IgD-negative memory B cell (primary cell): ENCODE results near the gene JAG2. TPM values are rescaled to one million over a fixed set of nuclear protein-coding genes. Genes with fewer than 3 reads are reported as not detected.

Source experiments
- H3K27ac Mint-ChIP-seq, 3 donors: one replicate each; pipeline ENCODE4 v1.8.0; 2020 to 2022; ENCODE audit warnings: mild to moderate bottlenecking in 3 of 3, mixed read lengths in 3 of 3, moderate library complexity in 1 of 3
- H3K27me3 Mint-ChIP-seq: one replicate; pipeline ENCODE4 v1.8.0; 2021; ENCODE audit warnings: mixed read lengths
- H3K36me3 Mint-ChIP-seq: one replicate; pipeline ENCODE4 v1.8.0; 2020; ENCODE audit warnings: mild to moderate bottlenecking, mixed read lengths
- H3K4me1 Mint-ChIP-seq, 3 donors: one replicate each; pipeline ENCODE4 v1.8.0; 2020 to 2022; ENCODE audit warnings: mixed read lengths in 3 of 3, mild to moderate bottlenecking in 1 of 3
- H3K4me3 Mint-ChIP-seq, 4 donors: one replicate each; pipeline ENCODE4 v1.8.0; 2020 to 2022; ENCODE audit warnings: mild to moderate bottlenecking in 4 of 4, mixed read lengths in 4 of 4, moderate library complexity in 3 of 4
- H3K9me3 Mint-ChIP-seq, 3 donors: one replicate each; pipeline ENCODE4 v1.8.0; 2020 to 2021; ENCODE audit warnings: mixed read lengths in 3 of 3, mild to moderate bottlenecking in 1 of 3
- polyA plus RNA-seq: library from polyadenylated mRNA; unstranded; fragments of 300-500 nt; fragmentation: Illumina TruSeq; gene quantifications from one replicate; pipeline ENCODE4 v1.2.3, GENCODE V29; 2021

Gene JAG2
- not detected for polyA plus RNA-seq

DNA sequence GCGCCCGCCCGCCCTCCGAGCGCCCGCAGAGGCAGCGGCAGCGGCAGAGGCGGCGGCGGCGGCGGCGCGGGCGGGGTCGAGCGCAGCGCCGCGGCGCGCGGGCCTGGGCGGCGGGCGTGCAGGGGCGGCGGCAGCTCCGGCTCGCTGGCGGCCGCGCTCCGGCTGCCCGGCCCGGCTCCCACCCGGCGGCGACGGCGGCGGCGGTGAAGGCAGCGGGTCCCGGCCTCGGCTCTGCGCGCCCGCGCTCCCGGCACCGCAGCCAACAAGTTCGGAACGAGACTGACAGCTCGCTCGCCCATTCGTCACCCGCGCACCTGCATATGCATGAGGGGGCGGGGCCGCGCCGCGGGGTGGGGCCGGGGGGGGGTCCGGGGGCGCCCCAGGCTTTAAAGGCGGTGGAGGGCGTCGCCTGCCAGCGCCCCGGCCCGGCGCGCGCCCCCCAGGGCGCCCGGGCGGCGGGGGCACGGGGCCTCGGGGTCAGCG is at the start of gene JAG2:
Gene JAG2 (minus strand): TSS at position 281 of the 483 bp plus-strand sequence. CDS start 356 bp downstream, outside the sequence.
- no peak within 1 kb of the TSS for H3K27ac Mint-ChIP-seq
- H3K4me1 Mint-ChIP-seq, result peaks cover 0 to 7% (median 7%) of the 10 kb centered on the region in 3 donors
- no peaks in the 10 kb centered on the region for H3K36me3 Mint-ChIP-seq
- no peaks in the 10 kb centered on the region for H3K9me3 Mint-ChIP-seq
- H3K4me3 Mint-ChIP-seq, result peak within 1 kb of the TSS; percentile 57 to 89 (median 79)
- H3K27me3 Mint-ChIP-seq, result peaks cover 13% of the 10 kb centered on the region

GRCh38 chr14:105217774-105218173 is 49.2 kb upstream of the JAG2 start:
- Mint-ChIP-seq H3K9me3 (no peaks in the 10 kb centered on the region), H3K4me1 (no peaks in the 10 kb centered on the region), H3K36me3 (peaks cover 3% of the 10 kb centered on the region)

GRCh38 chr14:105216490-105217247 is 48.1 kb upstream of the JAG2 start:
- Mint-ChIP-seq H3K4me1 (no peaks in the 10 kb centered on the region), H3K9me3 (no peaks in the 10 kb centered on the region), H3K27ac (no peak overlapping the region), H3K27me3 (no peaks in the 10 kb centered on the region), H3K36me3 (peaks cover 3% of the 10 kb centered on the region), H3K4me3 (no peak overlapping the region)

More at GRCh38 chr14:105217774-105218173, 49.2 kb upstream of the JAG2 start:
- H3K27me3 Mint-ChIP-seq, result no peaks in the 10 kb centered on the region
- H3K4me3 Mint-ChIP-seq, result no peak overlapping the region
- peak overlapping the region in 1 of 3 donors; percentile 53 for H3K27ac Mint-ChIP-seq

DNA sequence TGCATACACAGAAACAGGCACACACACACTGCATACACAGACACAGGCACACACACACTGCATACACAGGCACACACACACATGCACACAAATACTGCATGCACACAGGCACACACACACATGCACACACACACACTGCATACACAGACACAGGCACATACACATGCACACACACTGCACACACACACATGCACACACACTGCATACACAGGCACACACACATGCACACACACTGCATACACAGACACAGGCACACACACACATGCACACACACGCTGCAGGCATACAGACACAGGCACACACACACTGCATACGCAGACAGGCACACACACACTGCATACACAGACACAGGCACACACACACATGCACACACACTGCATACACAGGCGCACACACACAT is 47.0 kb upstream of the JAG2 start:
- Mint-ChIP-seq H3K4me1 (no peaks in the 10 kb centered on the region), H3K9me3 (no peaks in the 10 kb centered on the region), H3K27ac (no peak overlapping the region), H3K27me3 (no peaks in the 10 kb centered on the region), H3K4me3 (no peak overlapping the region), H3K36me3 (peaks cover 3% of the 10 kb centered on the region)

DNA sequence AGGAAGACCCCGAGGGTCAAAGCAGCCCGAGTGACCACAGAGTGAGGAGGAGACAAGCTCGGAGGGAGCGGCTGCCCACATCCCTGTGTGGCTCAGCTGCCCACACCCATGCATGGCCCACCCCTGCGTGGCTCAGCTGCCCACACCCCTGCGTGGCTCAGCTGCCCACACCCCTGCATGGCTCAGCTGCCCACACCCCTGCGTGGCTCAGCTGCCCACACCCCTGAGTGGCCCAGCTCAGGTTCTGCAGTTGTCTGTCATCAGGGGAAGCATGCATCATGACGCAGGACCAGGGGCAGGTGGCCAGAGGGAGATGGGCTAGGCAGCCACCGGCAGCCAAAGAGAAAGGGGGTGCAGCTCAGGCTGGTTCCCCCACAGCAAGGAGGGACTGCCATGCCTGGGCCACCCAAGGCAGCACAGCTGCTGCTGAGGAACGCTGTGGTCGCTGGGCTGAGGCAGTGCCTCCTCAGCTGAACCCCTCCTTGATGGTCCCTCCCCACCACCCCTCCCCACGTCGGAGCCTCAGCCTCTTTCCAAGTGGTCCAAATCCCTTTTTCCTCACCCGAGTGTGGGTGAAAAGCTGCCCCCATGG is 45.8 kb upstream of the JAG2 start:
- peaks cover 4% of the 10 kb centered on the region for H3K36me3 Mint-ChIP-seq
- H3K4me3 Mint-ChIP-seq, result no peak overlapping the region
- H3K27ac Mint-ChIP-seq, result no peak overlapping the region
- H3K4me1 Mint-ChIP-seq, result no peaks in the 10 kb centered on the region
- H3K9me3 Mint-ChIP-seq, result no peaks in the 10 kb centered on the region
- no peaks in the 10 kb centered on the region for H3K27me3 Mint-ChIP-seq

- no peaks in the 10 kb centered on the region for H3K9me3 Mint-ChIP-seq
- peaks cover 0 to 1% (median 0%) of the 10 kb centered on the region in 3 donors for H3K4me1 Mint-ChIP-seq
- peaks cover 4% of the 10 kb centered on the region for H3K36me3 Mint-ChIP-seq
- no peak overlapping the region for H3K4me3 Mint-ChIP-seq
- no peak overlapping the region for H3K27ac Mint-ChIP-seq
- no peaks in the 10 kb centered on the region for H3K27me3 Mint-ChIP-seq
Measured at GRCh38 chr14:105213361-105213760, 44.8 kb upstream of the JAG2 start.

DNA sequence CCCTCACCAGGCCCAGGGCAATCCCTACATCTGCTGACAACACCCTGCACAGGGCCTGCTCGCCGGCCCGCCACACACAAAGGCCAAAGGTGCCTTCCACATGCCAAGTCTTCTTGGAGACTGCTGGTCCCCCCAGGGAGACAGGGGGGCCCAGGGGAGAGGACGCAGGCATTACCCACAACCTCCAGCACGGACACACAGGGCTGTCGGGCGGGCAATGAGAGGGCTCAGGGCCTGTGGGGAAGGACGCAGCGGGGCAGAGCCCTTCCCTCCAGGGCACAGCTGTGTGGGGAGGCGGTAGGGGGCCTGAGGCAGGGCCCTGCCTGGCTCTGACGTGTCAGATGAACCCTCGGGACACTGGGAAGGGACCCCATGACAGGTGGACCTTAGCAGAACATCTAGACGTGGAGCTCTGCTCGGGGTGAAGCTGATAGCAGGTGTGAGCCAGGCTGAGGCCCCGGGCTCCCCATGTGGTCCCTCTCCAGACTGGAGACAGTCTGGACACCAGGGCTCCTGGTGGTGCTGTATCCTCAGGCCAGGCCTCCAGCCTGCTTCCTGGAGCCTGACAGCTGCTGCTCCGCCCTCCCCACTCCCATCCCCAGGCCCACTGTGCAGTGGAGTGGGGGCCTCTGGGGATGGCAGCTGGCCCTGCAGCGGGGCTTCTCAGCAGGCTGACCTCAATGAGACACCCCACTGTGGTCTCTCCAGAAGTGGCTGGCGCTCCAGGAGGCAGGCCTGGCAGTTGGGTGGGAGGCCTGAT is 44.1 kb upstream of the JAG2 start:
- no peaks in the 10 kb centered on the region for H3K9me3 Mint-ChIP-seq
- no peaks in the 10 kb centered on the region for H3K27me3 Mint-ChIP-seq
- H3K4me3 Mint-ChIP-seq, result no peak overlapping the region
- no peak overlapping the region for H3K27ac Mint-ChIP-seq
- H3K36me3 Mint-ChIP-seq, result peaks cover 4% of the 10 kb centered on the region
- H3K4me1 Mint-ChIP-seq, result peaks cover 0 to 1% (median 0%) of the 10 kb centered on the region in 3 donors

- Mint-ChIP-seq H3K27ac (no peak overlapping the region), H3K4me3 (no peak overlapping the region), H3K27me3 (no peaks in the 10 kb centered on the region), H3K36me3 (peaks cover 4% of the 10 kb centered on the region), H3K4me1 (peaks cover 0 to 1% (median 0%) of the 10 kb centered on the region in 3 donors), H3K9me3 (no peaks in the 10 kb centered on the region)
Measured at GRCh38 chr14:105211758-105212089, 43.1 kb upstream of the JAG2 start.

DNA sequence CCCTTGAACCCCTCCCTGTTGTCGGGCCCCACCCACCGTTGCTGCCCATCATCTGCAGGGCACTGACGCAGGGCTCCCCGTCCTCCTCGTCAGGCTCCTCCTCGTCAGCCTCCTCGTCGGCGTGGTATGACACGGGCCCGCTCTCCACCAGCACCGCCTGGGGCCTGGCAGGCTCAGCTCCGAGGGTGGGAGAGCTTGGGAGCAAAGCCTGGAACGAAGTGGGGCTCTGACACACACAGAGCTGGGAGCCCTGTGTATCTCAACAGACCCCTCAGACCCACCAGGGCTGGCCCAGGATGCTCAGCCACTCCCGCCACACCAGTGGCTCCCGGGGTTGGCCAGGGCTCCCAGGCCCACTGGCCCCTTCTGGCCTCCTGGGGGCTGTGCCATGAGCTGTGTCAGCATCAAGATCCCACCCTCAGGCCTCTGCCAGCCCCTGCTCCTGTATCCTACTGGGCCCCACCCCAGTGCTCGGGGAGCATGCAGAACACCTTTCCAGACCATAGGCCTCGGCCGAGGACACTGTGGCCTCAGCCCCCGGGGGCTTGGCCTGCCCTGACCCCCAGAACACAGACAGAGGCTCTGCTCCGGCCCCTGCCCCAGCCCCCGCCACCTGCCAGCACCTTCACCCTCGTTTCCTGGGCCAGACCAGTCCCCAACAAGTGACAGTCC is 42.6 kb upstream of the JAG2 start:
- Mint-ChIP-seq H3K4me3 (no peak overlapping the region), H3K9me3 (no peaks in the 10 kb centered on the region), H3K4me1 (peaks cover 0 to 1% (median 0%) of the 10 kb centered on the region in 3 donors), H3K27me3 (no peaks in the 10 kb centered on the region), H3K36me3 (peaks cover 4% of the 10 kb centered on the region), H3K27ac (no peak overlapping the region)

DNA sequence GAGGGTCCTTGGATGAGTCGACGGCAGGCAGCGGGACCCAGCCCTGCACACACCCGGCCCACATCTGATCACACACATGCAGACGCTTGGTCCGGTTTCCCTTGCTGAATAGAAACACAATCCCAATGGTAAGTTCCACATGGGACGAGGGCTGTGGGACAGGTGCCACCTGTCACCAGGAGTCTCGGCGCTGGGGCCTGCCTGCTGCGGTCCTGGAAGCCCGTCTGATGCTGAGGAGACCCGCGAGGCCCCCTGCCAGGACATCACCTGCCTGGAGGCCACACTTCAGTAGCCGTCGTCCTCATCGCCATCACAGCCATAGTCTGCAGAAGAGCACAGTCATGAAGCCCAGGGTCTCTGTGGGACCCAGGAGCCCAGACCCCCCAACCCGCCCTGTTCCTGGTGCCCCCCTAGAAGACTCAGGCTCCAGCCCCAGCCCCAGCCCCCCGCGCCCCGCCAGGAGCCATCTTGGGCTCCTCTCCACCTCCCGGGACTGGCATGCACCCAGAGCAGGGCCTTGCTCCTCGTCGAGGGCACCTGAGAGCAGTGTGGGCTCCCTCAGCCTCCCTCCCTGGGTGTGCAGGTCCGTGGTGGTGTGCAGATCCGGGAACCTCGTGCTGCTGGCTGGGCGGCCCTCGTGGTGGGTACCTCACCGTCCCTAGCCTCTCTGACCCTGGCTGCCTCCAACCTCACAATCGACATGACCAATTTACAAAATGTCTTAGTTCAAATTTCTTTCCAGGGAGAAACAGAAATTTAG is 41.9 kb upstream of the JAG2 start:
- H3K27ac Mint-ChIP-seq, result no peak overlapping the region
- H3K36me3 Mint-ChIP-seq, result peaks cover 4% of the 10 kb centered on the region
- no peaks in the 10 kb centered on the region for H3K27me3 Mint-ChIP-seq
- no peaks in the 10 kb centered on the region for H3K9me3 Mint-ChIP-seq
- H3K4me3 Mint-ChIP-seq, result peak overlapping the region in 1 of 4 donors; percentile 27
- H3K4me1 Mint-ChIP-seq, result peaks cover 0 to 1% (median 0%) of the 10 kb centered on the region in 3 donors

DNA sequence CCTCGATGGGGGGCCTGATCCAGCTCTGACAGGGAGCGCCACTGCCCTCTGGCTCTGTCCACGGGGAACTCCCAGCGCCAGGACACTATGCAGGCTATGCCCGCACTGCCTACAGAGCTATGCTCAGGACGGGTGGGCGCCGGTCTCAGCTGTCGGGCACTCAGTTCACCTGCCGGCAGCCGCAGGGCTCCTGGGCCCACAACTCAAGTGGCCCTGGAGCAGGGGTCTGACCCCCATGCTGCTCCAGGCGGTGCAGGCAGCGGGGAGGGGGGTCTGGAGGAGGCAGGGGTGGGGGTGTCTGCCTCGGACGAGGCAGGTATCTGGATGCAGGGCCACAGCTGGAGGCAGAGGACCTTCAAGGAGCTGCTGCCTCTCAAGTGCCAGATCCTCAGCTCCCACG is 41.1 kb upstream of the JAG2 start:
- Mint-ChIP-seq H3K27me3 (no peaks in the 10 kb centered on the region), H3K4me1 (peaks cover 0 to 1% (median 0%) of the 10 kb centered on the region in 3 donors)

GRCh38 chr14:105209091-105209490 is 40.5 kb upstream of the JAG2 start:
- Mint-ChIP-seq H3K36me3 (peaks cover 4% of the 10 kb centered on the region), H3K9me3 (no peaks in the 10 kb centered on the region), H3K27me3 (no peaks in the 10 kb centered on the region), H3K4me1 (peaks cover 0 to 3% (median 1%) of the 10 kb centered on the region in 3 donors), H3K27ac (no peak overlapping the region), H3K4me3 (no peak overlapping the region)

More for the DNA sequence above, 41.1 kb upstream of the JAG2 start:
- Mint-ChIP-seq H3K27ac (no peak overlapping the region), H3K9me3 (no peaks in the 10 kb centered on the region), H3K4me3 (no peak overlapping the region), H3K36me3 (peaks cover 4% of the 10 kb centered on the region)

DNA sequence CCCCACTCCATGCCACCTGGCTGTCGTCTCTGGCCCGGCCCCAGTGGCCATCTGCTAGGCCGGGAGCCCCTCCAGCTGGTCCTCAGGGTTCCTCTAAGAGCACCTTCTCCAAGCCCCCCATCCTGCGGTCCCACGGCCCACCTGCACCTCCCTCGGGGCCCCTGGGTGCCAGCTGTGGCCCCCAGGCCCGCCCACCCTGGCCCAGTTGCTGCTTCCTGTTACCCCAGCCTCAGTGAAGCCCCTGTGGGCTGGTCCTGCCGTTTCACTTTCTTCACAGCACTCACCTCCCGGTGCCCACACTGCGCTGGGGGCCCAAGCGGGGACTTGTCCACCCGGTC is 40.1 kb upstream of the JAG2 start:
- H3K36me3 Mint-ChIP-seq, result peaks cover 4% of the 10 kb centered on the region
- peaks cover 0 to 3% (median 1%) of the 10 kb centered on the region in 3 donors for H3K4me1 Mint-ChIP-seq
- no peak overlapping the region for H3K27ac Mint-ChIP-seq

DNA sequence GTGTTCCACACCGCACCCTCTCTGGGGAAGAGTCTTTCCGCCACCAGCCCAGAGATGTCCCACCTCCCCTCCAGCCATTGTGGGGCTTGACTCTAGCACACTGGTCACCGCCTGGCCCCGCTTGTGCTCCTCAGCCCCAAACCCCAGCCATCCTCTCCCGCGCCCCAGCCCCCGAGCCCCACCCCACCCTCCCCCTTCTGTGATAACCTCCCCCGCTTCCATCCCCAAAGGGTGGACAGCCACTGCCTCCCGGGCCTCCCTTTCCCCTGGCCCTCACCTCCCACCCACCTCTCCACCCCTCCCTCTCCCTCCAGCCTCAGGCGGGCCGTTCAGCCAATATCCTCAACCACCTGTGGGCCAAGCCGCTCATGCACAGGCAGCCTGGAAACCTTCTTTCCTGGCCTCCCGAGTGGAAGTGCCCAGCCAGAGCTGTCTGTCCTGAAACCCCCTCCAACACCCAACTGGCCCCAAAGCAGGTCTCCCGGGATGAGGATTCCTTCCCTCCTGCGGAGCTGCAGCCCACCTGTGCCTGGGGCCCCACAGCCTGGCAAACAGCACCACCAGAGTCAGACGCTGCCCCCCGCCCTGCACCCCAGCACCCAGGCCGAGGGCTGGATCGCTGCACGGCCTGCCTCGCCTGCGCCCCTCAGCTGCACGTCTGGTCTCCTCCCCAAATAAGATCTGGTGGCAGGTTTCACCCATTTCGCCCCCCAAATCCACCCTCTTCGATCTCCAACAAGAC is 39.6 kb upstream of the JAG2 start:
- peaks cover 3% of the 10 kb centered on the region for H3K36me3 Mint-ChIP-seq
- no peaks in the 10 kb centered on the region for H3K9me3 Mint-ChIP-seq
- peaks cover 0 to 3% (median 1%) of the 10 kb centered on the region in 3 donors for H3K4me1 Mint-ChIP-seq
- no peak overlapping the region for H3K4me3 Mint-ChIP-seq
- no peaks in the 10 kb centered on the region for H3K27me3 Mint-ChIP-seq
- no peak overlapping the region for H3K27ac Mint-ChIP-seq

More for the DNA sequence above, 40.1 kb upstream of the JAG2 start:
- H3K27me3 Mint-ChIP-seq, result no peaks in the 10 kb centered on the region
- H3K9me3 Mint-ChIP-seq, result no peaks in the 10 kb centered on the region
- no peak overlapping the region for H3K4me3 Mint-ChIP-seq
